ENCODE results near the gene GULP1.

GULP1 gene

GRCh38 chr2:188631037-188631809, 339.5 kb downstream of the GULP1 start:
- DNase-seq = no peak
- Histone ChIP-seq H3K27me3 (no peaks in the 10 kb centered on the region), H3K4me3 (no peak overlapping the region), H3K36me3 (no peaks in the 10 kb centered on the region), H3K9me3 (no peaks in the 10 kb centered on the region), H3K27ac (peak overlapping the region; percentile 34 to 73), H3K4me1 (peaks cover 0 to 36% (median 18%) of the 10 kb centered on the region in 4 donors)
- intact Hi-C loops (cut with DNase I; ENCODE audit: low total_unique reads) = no loop called here
- TF ChIP-seq CTCF (IDR thresholded peaks at IDR 0.05) = no peak

GRCh38 chr2:188634656-188635055, 343.0 kb downstream of the GULP1 start:
- Histone ChIP-seq H3K27me3 (no peaks in the 10 kb centered on the region), H3K27ac (peak overlapping the region in 1 of 2 donors; percentile 4), H3K36me3 (no peaks in the 10 kb centered on the region), H3K9me3 (no peaks in the 10 kb centered on the region), H3K4me1 (peaks cover 0 to 20% (median 12%) of the 10 kb centered on the region in 4 donors), H3K4me3 (no peak overlapping the region)
- TF ChIP-seq CTCF (IDR thresholded peaks at IDR 0.05) = no peak
- intact Hi-C loops (cut with DNase I; ENCODE audit: low total_unique reads) = no loop called here
- DNase-seq = no peak

Measured in tibial artery (tissue), 4 donors.